ENCODE data around the gene SLCO4C1. TPM values are rescaled to one million over a fixed set of nuclear protein-coding genes. Genes with fewer than 3 reads are reported as not detected.

SLCO4C1 gene
- polyA plus RNA-seq, 1 donor from 2014 or later, result 0.12 TPM

GRCh38 chr5:102223542-102224477 lies 72.3 kb downstream of the SLCO4C1 start:
- no peaks in the 10 kb centered on the region for H3K9me3 ChIP-seq (ENCODE audit: low read length)
- H3K36me3 ChIP-seq (ENCODE audit: insufficient read depth, low read length), result no peaks in the 10 kb centered on the region
- no peaks in the 10 kb centered on the region for H3K79me2 ChIP-seq (replicated peaks; ENCODE audit: insufficient read depth, low read length)
- H3F3A ChIP-seq (ENCODE audit: insufficient read depth, low read length, poor library complexity, severe bottlenecking), result no peaks in the 10 kb centered on the region
- H3K27me3 ChIP-seq (ENCODE audit: insufficient read depth, low read depth, low read length), result no peaks in the 10 kb centered on the region
- no peak overlapping the region for H3K4me3 ChIP-seq (ENCODE audit: low read length)
- H3K9ac ChIP-seq (ENCODE audit: low read length), result no peak overlapping the region
- H3K4me2 ChIP-seq (ENCODE audit: low read length), result no peak overlapping the region
- no peaks in the 10 kb centered on the region for H3K9me2 ChIP-seq (ENCODE audit: insufficient read depth, low read length)
- TF ChIP-seq CTCF (IDR thresholded peaks at IDR 0.05; ENCODE audit: poor library complexity, severe bottlenecking), result peak; percentile 51
- TF ChIP-seq RAD21 (conservative IDR thresholded peaks at IDR 0.05), result peak; percentile 47
- no peak for TF ChIP-seq SMC3 (conservative IDR thresholded peaks at IDR 0.05; ENCODE audit: poor library complexity)
- H4K20me1 ChIP-seq (ENCODE audit: insufficient read depth), result no peaks in the 10 kb centered on the region
- H2AFZ ChIP-seq (ENCODE audit: low read depth, low read length), result no peak overlapping the region
- no peak overlapping the region for H3K27ac ChIP-seq (ENCODE audit: low read length)

- H3K27ac ChIP-seq (ENCODE audit: low read length), result no peak overlapping the region
- no peak overlapping the region for H2AFZ ChIP-seq (ENCODE audit: low read depth, low read length)
- H3K79me2 ChIP-seq (replicated peaks; ENCODE audit: insufficient read depth, low read length), result no peaks in the 10 kb centered on the region
- no peaks in the 10 kb centered on the region for H3K36me3 ChIP-seq (ENCODE audit: insufficient read depth, low read length)
- no peaks in the 10 kb centered on the region for H3K27me3 ChIP-seq (ENCODE audit: insufficient read depth, low read depth, low read length)
- no peaks in the 10 kb centered on the region for H3K9me2 ChIP-seq (ENCODE audit: insufficient read depth, low read length)
- no peaks in the 10 kb centered on the region for H4K20me1 ChIP-seq (ENCODE audit: insufficient read depth)
- no peak for TF ChIP-seq CTCF (IDR thresholded peaks at IDR 0.05; ENCODE audit: poor library complexity, severe bottlenecking)
- H3K4me2 ChIP-seq (ENCODE audit: low read length), result no peak overlapping the region
- no peak overlapping the region for H3K9ac ChIP-seq (ENCODE audit: low read length)
- H3F3A ChIP-seq (ENCODE audit: insufficient read depth, low read length, poor library complexity, severe bottlenecking), result no peaks in the 10 kb centered on the region
- no peaks in the 10 kb centered on the region for H3K9me3 ChIP-seq (ENCODE audit: low read length)
- no peak overlapping the region for H3K4me3 ChIP-seq (ENCODE audit: low read length)
These were observed 73.3 kb downstream of the SLCO4C1 start for GRCh38 chr5:102222772-102223171.

GRCh38 chr5:102221949-102222348 lies 74.1 kb downstream of the SLCO4C1 start:
- TF ChIP-seq POLR2AphosphoS5 (IDR thresholded peaks at IDR 0.05), result no peak
- TF ChIP-seq EP300 (conservative IDR thresholded peaks at IDR 0.05; ENCODE audit: poor library complexity, severe bottlenecking), result no peak
- no peak for TF ChIP-seq RAD21 (conservative IDR thresholded peaks at IDR 0.05)
- no peak for TF ChIP-seq TAF1 (IDR thresholded peaks at IDR 0.05; ENCODE audit: low read depth)
- TF ChIP-seq SMC3 (conservative IDR thresholded peaks at IDR 0.05; ENCODE audit: poor library complexity), result no peak
- no peak for TF ChIP-seq EZH2 (IDR thresholded peaks at IDR 0.05; ENCODE audit: borderline replicate concordance, insufficient read depth, low read length, poor library complexity, severe bottlenecking)
- no peak for TF ChIP-seq CTCF (IDR thresholded peaks at IDR 0.05; ENCODE audit: poor library complexity, severe bottlenecking)
- Histone ChIP-seq H3F3A (ENCODE audit: insufficient read depth, low read length, poor library complexity, severe bottlenecking) (no peaks in the 10 kb centered on the region), H3K27ac (ENCODE audit: low read length) (no peak overlapping the region), H3K9me2 (ENCODE audit: insufficient read depth, low read length) (no peaks in the 10 kb centered on the region), H3K4me3 (ENCODE audit: low read length) (no peak overlapping the region), H4K20me1 (ENCODE audit: insufficient read depth) (no peaks in the 10 kb centered on the region), H3K36me3 (ENCODE audit: insufficient read depth, low read length) (no peaks in the 10 kb centered on the region), H3K4me2 (ENCODE audit: low read length) (no peak overlapping the region), H3K9ac (ENCODE audit: low read length) (no peak overlapping the region), H3K27me3 (ENCODE audit: insufficient read depth, low read depth, low read length) (no peaks in the 10 kb centered on the region), H2AFZ (ENCODE audit: low read depth, low read length) (no peak overlapping the region), H3K9me3 (ENCODE audit: low read length) (no peaks in the 10 kb centered on the region), H3K79me2 (replicated peaks; ENCODE audit: insufficient read depth, low read length) (no peaks in the 10 kb centered on the region)
